WI38 (cell line): Measurements from ENCODE around the gene STAB1.

Experiments
- H3K4me3 ChIP-seq: 2 replicates; pipeline ENCODE4 v1.5.1; 2011; ENCODE audit warnings: low read depth, mild to moderate bottlenecking, control low read depth, low read length
- CTCF ChIP-seq: IDR thresholded peaks from 2 replicates; pipeline ENCODE4 v1.5.1; 2012; ENCODE audit warnings: low read depth, mild to moderate bottlenecking, control low read depth, low read length

Gene STAB1

GRCh38 chr3:52527732-52528585 lies 32.8 kb downstream of the STAB1 start:
- H3K4me3 ChIP-seq = no peak overlapping the region
- no peak for TF ChIP-seq CTCF

GRCh38 chr3:52528586-52529375 lies 33.6 kb downstream of the STAB1 start:
- H3K4me3 ChIP-seq = no peak overlapping the region
- TF ChIP-seq CTCF = no peak

- H3K4me3 ChIP-seq = no peak overlapping the region
- no peak for TF ChIP-seq CTCF
Observed at GRCh38 chr3:52529376-52530333, 34.5 kb downstream of the STAB1 start.

GRCh38 chr3:52530918-52531826 lies 36.0 kb downstream of the STAB1 start:
- no peak for TF ChIP-seq CTCF
- no peak overlapping the region for H3K4me3 ChIP-seq

GRCh38 chr3:52531860-52532516 lies 36.9 kb downstream of the STAB1 start:
- TF ChIP-seq CTCF = no peak
- peak overlapping the region; percentile 73 for H3K4me3 ChIP-seq

- no peak for TF ChIP-seq CTCF
- H3K4me3 ChIP-seq = peak overlapping the region; percentile 73
Observed at GRCh38 chr3:52532517-52532837, 37.3 kb downstream of the STAB1 start.
